Measurements from ENCODE around the gene IFT52.

IFT52 gene

GRCh38 chr20:43590392-43591303 lies at the start of gene IFT52:
Gene IFT52, plus strand, starts transcription at chr20:43590937. Its CDS starts 3,762 bp downstream, at chr20:43594699.
- peak; percentile 79 for DNase-seq

DNA sequence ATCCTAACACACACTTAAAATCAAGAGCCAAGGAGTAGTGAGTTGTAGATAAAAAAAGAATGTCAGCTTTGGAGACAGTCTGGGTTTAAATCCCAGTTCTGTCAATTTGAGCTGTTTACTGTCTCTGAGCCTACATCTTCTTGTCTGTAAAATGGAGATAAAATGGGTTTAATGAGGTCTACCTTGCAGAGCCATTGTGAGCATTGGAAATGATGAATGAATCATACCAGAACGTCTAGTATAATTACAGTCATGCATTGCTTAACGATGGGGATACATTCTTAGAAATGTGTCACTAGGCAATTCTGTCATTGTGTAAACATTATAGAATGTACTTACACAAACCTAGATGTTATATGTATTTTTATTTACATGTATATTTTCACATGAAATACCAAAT lies 49.5 kb upstream of the IFT52 start:
- DNase-seq: no peak

- no peak for DNase-seq
Observed at GRCh38 chr20:43542161-43542560, 48.6 kb upstream of the IFT52 start.

- no peak for DNase-seq
Observed at GRCh38 chr20:43542674-43543073, 48.1 kb upstream of the IFT52 start.

- DNase-seq: no peak
Observed at GRCh38 chr20:43543138-43543537, 47.6 kb upstream of the IFT52 start.

DNA sequence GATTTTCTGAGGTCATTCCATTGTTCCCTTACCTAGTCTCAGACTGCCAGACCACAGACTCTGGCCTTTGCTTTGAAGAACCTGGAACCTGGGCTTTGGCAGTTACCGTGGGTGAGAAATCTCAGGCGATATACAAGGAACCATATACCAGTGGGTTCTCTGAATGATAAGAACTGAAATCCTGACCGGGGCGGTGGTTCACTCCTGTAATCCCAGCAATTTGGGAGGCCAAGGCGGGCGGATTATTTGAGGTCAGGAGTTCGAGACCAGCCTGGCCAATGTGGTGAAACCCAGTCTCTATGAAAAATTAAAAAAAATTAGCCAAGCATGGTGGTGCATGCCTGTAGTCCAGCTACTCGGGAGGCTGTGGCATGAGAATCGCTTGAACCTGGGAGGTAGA lies 46.2 kb upstream of the IFT52 start:
- no peak for DNase-seq

GRCh38 chr20:43545837-43546578 lies 44.7 kb upstream of the IFT52 start:
- no peak for DNase-seq

GRCh38 chr20:43548273-43548880 lies 42.4 kb upstream of the IFT52 start:
- DNase-seq: no peak

DNA sequence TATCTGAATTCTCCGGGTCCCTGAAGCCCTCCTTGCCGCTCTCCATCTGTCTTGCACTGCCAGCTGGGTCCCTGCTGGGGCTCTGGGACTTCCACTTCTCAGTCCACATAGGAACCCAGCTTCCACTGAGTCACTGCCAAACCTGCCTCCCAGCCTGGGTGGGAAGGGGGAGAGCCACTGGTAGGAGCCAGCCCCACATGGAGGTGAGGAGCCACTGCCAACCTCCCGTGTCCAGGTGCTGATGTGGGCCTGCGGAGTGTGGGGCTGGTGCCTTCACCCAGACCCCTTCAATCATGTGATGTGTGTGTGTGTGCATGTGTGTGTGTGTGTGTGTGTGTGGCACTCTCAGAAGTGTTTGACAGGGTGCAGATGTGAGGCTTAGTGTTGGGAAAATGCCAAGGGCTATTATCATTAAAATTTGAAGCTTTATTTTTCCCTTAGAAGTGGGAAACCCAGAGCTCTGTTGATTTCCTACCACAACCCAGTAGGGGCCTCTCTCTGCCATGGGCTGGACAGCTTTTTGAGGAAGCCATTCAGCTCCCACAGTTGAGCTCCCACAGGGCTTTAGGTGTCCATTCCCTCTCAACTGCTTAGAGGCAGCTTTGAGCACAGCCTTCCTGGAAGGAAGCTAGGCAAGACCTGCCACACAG lies 41.2 kb upstream of the IFT52 start:
- no peak for DNase-seq

GRCh38 chr20:43550456-43550855 lies 40.3 kb upstream of the IFT52 start:
- DNase-seq: no peak

GRCh38 chr20:43554369-43554768 lies 36.4 kb upstream of the IFT52 start:
- DNase-seq: no peak

GRCh38 chr20:43558412-43559146 lies 32.2 kb upstream of the IFT52 start, which contains the start of gene SGK2:
Gene SGK2, plus strand, starts transcription at chr20:43559027. Its CDS starts 7,469 bp downstream, at chr20:43566496.
- DNase-seq: no peak

DNA sequence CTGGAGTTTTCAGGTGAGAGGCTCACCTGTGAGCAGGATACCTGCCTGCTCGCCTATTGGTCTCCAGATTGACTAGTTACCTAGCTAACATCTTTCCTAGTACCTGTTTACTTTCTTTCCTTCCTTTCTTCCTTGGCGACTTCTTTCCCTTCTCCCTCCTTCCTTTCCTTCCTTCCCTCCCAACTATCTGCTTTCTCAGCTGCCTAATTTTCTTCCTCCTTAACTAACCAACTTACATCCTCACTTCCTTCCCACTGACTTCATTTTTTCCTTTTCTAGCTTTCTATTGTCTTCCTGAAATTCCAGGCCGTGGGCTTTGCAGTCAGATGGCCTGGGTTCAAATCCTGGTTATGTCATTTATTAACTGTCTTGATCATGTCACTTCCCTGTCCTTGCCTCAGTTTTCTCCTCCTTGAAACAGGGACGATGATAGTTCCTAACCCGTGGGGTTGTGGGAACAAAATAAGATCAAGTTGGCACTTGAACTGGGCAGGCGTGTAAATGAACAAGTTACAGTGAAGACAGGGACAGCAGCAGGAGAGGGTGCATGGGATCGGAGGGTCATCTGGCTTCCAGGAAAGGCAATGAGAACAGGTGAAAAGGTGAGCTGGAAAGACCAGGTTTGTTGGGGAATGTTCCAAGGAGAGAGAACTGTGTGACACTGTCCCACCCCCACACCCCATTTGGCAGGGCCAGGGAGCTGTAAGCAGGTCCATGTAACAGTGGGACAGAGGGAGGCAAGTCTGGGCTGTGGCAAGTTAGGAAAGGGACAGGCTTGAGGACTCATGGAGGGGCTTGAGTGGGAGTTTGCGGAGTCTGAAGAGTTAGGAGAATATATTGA lies 31.4 kb upstream of the IFT52 start:
- no peak for DNase-seq

DNA sequence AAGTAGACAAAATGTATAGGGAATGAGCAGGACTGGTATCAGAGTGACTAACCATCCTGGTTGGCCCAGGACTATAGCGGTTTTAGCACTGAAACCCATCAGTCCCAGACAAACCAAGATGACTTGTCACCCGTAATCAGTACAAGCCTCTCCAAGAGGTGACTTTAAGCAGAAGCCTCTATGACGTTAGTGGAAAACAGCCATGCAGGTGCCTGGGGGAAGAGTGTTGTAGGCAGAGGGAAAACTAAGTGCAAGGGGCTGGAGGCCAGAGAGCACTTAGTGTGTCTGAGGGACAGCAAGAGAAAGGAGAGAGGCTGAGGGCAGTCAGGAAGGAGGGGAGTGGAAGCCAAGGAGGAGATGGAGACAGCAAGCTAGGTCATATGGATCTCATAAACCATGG lies 29.8 kb upstream of the IFT52 start:
- no peak for DNase-seq

DNA sequence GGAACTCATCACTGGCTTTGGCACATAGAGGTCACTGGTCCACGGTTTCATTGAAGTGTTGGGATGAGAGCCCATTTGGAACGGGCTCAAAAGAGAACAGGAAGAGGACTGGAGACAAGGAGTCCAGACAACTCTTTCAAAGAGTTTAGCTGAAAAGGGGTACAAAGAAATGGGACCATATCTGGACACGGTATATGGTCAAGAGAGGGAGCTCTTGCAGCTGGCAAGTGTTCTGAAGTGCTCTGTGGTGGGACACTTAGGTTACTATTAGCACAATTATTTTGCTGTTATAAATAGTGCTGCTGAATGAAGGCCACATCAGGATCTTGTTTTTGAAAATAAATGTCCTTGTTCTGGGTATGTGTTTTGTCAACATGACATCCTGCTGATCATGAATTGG lies 27.3 kb upstream of the IFT52 start:
- no peak for DNase-seq

GRCh38 chr20:43563991-43564390 lies 26.7 kb upstream of the IFT52 start:
- no peak for DNase-seq

GRCh38 chr20:43564455-43564854 lies 26.3 kb upstream of the IFT52 start:
- DNase-seq: no peak

GRCh38 chr20:43564993-43565757 lies 25.6 kb upstream of the IFT52 start:
- DNase-seq: no peak

- DNase-seq: no peak
Observed at GRCh38 chr20:43565758-43566104, 25.0 kb upstream of the IFT52 start.

DNA sequence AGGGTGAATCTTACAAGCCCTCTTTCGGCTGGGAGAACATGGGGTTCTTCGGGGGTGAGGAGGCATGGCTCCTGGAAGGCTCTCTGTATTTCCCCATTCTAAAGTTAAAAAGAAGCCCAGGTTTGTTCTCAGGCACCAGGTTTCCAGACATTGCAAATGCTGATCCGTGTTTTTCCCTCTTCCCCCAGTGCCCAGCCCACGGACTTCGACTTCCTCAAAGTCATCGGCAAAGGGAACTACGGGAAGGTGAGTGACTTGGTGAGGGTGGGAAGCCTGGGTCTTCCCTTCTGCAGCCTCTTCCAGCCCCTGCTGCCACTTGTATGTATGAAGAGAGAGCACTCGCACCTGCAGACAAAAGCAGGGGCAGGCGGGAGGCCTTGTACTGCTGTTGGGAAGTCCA lies 23.3 kb upstream of the IFT52 start:
- DNase-seq: no peak

GRCh38 chr20:43568706-43569105 lies 22.0 kb upstream of the IFT52 start:
- no peak for DNase-seq
